HFF-Myc (cell line): ENCODE measurements around the gene COMP.

Experiments
- DNase-seq: peaks from one replicate; pipeline ENCODE4 v3.0.0-alpha.2; 2011; ENCODE audit warnings: low read depth; ENCODE audit errors: extremely low read depth
- H3K4me3 ChIP-seq: replicated peaks from 2 replicates; pipeline ENCODE4 v1.5.1; 2011; ENCODE audit warnings: low read depth, mild to moderate bottlenecking, control low read depth, low read length
- TF ChIP-seq, protein P1 (sequence below): IDR thresholded peaks from 2 replicates; pipeline ENCODE4 v1.5.1; 2012; ENCODE audit warnings: mild to moderate bottlenecking, low read depth, low read length, control low read depth; ENCODE audit errors: missing control alignments

COMP gene

DNA sequence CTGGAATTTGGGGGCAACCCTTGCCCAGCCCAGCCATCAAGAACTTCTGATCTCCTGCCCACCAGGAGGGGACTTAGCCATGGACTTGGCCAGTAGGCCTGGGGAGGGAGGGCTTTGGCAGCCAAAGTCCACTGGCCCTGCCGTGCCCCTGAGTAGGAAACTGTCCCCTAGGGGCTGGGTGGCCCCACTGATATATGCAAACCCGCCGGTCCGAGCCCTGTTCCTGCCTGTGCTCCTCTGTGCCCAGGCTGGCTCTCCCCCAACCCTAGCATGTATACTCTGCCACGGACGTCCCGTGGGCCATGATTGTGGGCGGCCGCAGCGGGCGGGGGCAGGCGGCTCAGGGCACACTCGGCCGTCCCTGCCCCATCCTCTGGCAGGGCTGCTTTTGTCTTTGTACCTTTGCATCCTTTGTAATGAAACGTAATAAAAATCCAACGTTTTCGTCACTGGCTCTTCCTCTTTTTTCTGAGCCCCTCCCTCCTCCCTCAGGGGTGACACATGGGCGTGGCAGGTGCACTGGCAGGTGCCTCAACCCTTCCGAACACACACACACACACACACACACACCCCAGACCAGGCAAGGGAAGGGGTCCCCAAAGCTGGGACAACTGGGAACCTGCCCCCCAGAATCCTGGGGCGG, 9.1 kb downstream of the COMP start:
- H3K4me3 ChIP-seq, result no peak overlapping the region
- no peak for DNase-seq
- TF ChIP-seq, protein P1, sequence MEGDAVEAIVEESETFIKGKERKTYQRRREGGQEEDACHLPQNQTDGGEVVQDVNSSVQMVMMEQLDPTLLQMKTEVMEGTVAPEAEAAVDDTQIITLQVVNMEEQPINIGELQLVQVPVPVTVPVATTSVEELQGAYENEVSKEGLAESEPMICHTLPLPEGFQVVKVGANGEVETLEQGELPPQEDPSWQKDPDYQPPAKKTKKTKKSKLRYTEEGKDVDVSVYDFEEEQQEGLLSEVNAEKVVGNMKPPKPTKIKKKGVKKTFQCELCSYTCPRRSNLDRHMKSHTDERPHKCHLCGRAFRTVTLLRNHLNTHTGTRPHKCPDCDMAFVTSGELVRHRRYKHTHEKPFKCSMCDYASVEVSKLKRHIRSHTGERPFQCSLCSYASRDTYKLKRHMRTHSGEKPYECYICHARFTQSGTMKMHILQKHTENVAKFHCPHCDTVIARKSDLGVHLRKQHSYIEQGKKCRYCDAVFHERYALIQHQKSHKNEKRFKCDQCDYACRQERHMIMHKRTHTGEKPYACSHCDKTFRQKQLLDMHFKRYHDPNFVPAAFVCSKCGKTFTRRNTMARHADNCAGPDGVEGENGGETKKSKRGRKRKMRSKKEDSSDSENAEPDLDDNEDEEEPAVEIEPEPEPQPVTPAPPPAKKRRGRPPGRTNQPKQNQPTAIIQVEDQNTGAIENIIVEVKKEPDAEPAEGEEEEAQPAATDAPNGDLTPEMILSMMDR, result no peak

DNA sequence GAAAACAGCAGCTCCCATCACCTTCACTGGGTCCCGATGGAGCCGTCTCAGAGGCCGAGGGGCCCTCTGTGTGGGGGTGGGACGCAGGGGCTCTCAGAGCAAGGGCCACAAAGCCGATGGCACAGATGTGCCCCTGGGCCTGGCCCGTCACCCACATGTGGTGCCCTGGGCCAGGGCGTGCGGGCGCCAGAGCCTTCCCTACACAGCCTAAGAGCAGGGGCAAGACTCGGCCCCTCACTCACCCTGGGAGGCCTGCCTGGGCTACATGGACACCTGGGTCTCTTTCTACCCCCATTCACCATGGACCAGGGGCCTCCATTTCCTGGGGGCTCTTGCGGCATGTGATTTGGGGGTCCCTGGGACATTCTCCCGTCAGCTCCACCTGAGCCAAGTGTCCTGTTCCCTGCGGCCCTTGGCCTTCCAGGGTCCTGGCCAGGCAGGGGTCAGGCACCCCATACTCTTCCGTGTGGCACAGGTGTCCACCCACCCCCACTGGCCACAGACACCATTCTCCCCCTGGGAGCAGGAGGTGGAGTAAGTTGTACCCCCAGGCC, 10.0 kb downstream of the COMP start:
- no peak overlapping the region for H3K4me3 ChIP-seq
- no peak for DNase-seq
- TF ChIP-seq, protein P1, result no peak

DNA sequence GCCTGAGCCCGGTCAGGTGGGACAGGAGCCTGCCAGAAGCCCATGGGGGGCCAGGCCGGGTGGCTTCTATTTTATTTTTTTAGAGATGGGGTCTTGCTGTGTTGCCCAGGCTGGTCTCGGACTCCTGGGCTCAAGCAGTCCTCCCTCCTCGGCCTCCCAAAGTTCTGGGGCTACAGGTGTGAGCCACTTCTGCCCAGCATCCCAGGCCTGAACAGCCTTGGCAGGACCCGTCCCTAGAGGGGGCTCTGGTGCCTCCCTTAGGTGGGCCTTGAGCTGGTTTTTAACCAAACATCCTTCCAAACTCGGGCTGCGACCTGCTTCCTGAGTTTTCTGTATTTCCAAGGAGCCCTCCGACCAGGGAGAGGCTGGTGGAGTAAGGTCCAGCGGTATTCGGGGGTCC, 10.5 kb downstream of the COMP start:
- DNase-seq, result no peak
- TF ChIP-seq, protein P1, result peak; percentile 37
- no peak overlapping the region for H3K4me3 ChIP-seq

DNA sequence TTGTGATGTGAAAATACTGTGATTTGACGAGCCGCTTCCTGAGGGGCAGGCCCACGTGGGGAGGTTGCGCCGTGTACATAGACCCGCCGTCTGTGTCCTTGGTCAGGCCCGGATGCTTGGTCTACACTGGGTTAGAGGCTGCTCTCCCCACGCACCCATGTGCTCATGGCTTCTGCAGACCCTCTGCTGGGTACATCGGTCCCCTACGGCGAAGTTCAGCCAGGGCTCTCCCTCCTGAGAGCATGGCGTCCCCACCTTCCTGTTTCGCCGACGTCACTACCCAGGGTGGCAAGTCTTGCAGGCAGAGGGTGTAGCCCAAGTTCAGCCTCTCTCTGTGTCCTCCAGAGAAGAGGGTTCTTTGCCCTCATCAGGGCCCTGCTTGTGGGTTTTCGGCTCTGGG, 11.0 kb downstream of the COMP start:
- TF ChIP-seq, protein P1, result no peak
- no peak overlapping the region for H3K4me3 ChIP-seq
- DNase-seq, result no peak

DNA sequence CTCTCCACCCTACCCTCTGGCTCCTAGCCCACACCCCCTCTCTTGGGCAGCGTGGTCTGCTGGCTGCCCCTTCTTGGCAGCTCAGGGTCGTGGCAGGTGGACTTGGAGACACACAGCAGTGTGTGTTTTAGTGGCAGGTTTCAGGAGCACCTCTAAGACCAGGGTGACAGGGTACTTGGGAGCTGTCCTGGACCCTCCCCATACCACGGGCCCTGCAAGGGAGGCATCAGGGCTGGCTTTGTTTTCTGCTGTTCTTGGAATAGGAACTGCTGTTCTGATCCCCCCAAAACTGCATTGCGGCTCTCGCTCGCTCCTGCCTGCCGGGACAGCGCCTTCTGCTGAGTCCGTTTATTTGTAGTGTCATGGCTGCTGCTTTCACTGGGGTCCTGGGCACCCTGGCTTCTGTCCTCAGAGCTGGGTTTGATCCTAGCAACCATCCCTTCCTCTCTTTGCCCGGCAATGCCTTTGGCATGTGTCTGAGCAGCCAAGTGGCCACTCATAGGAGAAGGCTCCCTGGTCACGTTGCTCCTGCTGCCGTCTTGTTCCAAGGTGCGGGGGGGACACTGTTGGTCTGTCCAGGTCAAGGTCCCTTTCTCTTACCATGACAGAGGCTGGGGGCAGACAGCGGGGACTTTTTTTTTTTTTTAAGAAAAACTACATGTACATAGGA, 12.1 kb downstream of the COMP start:
- H3K4me3 ChIP-seq, result no peak overlapping the region
- TF ChIP-seq, protein P1, result no peak
- DNase-seq, result no peak

DNA sequence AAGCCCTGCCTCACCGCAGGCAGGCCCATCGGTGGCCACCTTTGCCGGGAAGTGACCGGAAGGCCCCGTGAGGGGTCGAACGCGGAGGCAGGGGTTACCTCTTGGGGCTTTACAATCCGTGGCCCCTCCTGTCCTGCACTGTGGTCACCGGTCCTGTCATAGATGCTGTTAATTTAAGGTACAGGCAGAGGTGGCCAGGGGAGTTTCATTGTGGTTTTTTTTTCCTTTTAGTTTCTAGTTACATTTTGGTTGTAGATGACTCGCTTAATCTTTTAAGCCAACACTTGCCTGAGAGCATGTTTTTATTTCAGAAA, 13.1 kb downstream of the COMP start:
- no peak for DNase-seq
- no peak overlapping the region for H3K4me3 ChIP-seq
- TF ChIP-seq, protein P1, result no peak
